ENCODE data around the gene DNALI1.

- TF ChIP-seq CTCF (IDR thresholded peaks at IDR 0.05; ENCODE audit: low read depth, low read length) (no peak), EZH2phosphoT487 (IDR thresholded peaks at IDR 0.05; ENCODE audit: low read depth) (no peak)
Observed at GRCh38 chr1:37549341-37549740, 7.4 kb upstream of the DNALI1 start.
